Measurements from ENCODE around the gene MYF5.
"Not testable (repeated sequence)": the region's sequence is repeated elsewhere in the genome, so short reads cannot be mapped to it uniquely, and the experiment has no call there.

MYF5 gene

GRCh38 chr12:80716696-80717469 lies at the start of gene MYF5:
TSS of gene MYF5 (plus strand) at chr12:80716912. CDS start at chr12:80717064, 152 bp downstream.
- Mint-ChIP-seq H3K4me1 (no peaks in the 10 kb centered on the region), H3K9me3 (no peaks in the 10 kb centered on the region), H3K4me3 (no peak within 1 kb of the TSS), H3K36me3 (no peaks in the 10 kb centered on the region), H3K27ac (no peak within 1 kb of the TSS), H3K27me3 (peaks cover 8% of the 10 kb centered on the region)
- ATAC-seq (ENCODE audit: low read depth) (no peak), DNase-seq (ENCODE audit: low spot score in 2 of 2) (no peak)

- Mint-ChIP-seq H3K36me3 (no peaks in the 10 kb centered on the region), H3K27ac (no peak overlapping the region), H3K27me3 (no peaks in the 10 kb centered on the region), H3K4me1 (no peaks in the 10 kb centered on the region), H3K4me3 (no peak overlapping the region), H3K9me3 (peaks cover 2% of the 10 kb centered on the region)
- DNase-seq (ENCODE audit: low spot score in 2 of 2) (no peak), ATAC-seq (ENCODE audit: low read depth) (no peak)
These were observed 46.5 kb upstream of the MYF5 start for GRCh38 chr12:80670214-80670613.

- H3K9me3 Mint-ChIP-seq; H3K36me3 Mint-ChIP-seq; ATAC-seq (ENCODE audit: low read depth); H3K4me3 Mint-ChIP-seq; H3K27me3 Mint-ChIP-seq; DNase-seq (ENCODE audit: low spot score in 2 of 2); H3K27ac Mint-ChIP-seq; H3K4me1 Mint-ChIP-seq: not testable (repeated sequence)
These were observed 40.6 kb upstream of the MYF5 start for GRCh38 chr12:80676042-80676636.

- no peak for DNase-seq (ENCODE audit: low spot score in 2 of 2)
- Mint-ChIP-seq H3K36me3 (no peaks in the 10 kb centered on the region), H3K27me3 (no peaks in the 10 kb centered on the region), H3K4me1 (no peaks in the 10 kb centered on the region), H3K4me3 (no peak overlapping the region), H3K27ac (no peak overlapping the region), H3K9me3 (no peaks in the 10 kb centered on the region)
- ATAC-seq (ENCODE audit: low read depth): no peak
These were observed 39.9 kb upstream of the MYF5 start for GRCh38 chr12:80676856-80677255.

- H3K27ac Mint-ChIP-seq: no peak overlapping the region
- no peaks in the 10 kb centered on the region for H3K4me1 Mint-ChIP-seq
- H3K27me3 Mint-ChIP-seq: no peaks in the 10 kb centered on the region
- H3K4me3 Mint-ChIP-seq: no peak overlapping the region
- H3K9me3 Mint-ChIP-seq: no peaks in the 10 kb centered on the region
- no peaks in the 10 kb centered on the region for H3K36me3 Mint-ChIP-seq
- DNase-seq (ENCODE audit: low spot score in 2 of 2) (no peak), ATAC-seq (ENCODE audit: low read depth) (no peak)
These were observed 38.7 kb upstream of the MYF5 start for GRCh38 chr12:80677994-80678393.

GRCh38 chr12:80679346-80680131 lies 37.2 kb upstream of the MYF5 start:
- no peak for DNase-seq (ENCODE audit: low spot score in 2 of 2)
- no peak overlapping the region for H3K27ac Mint-ChIP-seq
- H3K9me3 Mint-ChIP-seq: no peaks in the 10 kb centered on the region
- no peaks in the 10 kb centered on the region for H3K36me3 Mint-ChIP-seq
- no peaks in the 10 kb centered on the region for H3K27me3 Mint-ChIP-seq
- ATAC-seq (ENCODE audit: low read depth): no peak
- H3K4me1 Mint-ChIP-seq: no peaks in the 10 kb centered on the region
- no peak overlapping the region for H3K4me3 Mint-ChIP-seq

- no peak for DNase-seq (ENCODE audit: low spot score in 2 of 2)
- H3K9me3 Mint-ChIP-seq: no peaks in the 10 kb centered on the region
- H3K4me1 Mint-ChIP-seq: no peaks in the 10 kb centered on the region
- no peak overlapping the region for H3K4me3 Mint-ChIP-seq
- H3K36me3 Mint-ChIP-seq: no peaks in the 10 kb centered on the region
- no peaks in the 10 kb centered on the region for H3K27me3 Mint-ChIP-seq
- no peak for ATAC-seq (ENCODE audit: low read depth)
- H3K27ac Mint-ChIP-seq: no peak overlapping the region
These were observed 35.4 kb upstream of the MYF5 start for GRCh38 chr12:80681287-80681686.

- Mint-ChIP-seq H3K9me3 (no peaks in the 10 kb centered on the region), H3K4me3 (no peak overlapping the region), H3K36me3 (no peaks in the 10 kb centered on the region), H3K27ac (no peak overlapping the region), H3K27me3 (no peaks in the 10 kb centered on the region), H3K4me1 (no peaks in the 10 kb centered on the region)
- ATAC-seq (ENCODE audit: low read depth) (no peak), DNase-seq (ENCODE audit: low spot score in 2 of 2) (no peak)
These were observed 34.9 kb upstream of the MYF5 start for GRCh38 chr12:80681786-80682185.

- ATAC-seq (ENCODE audit: low read depth) (no peak), DNase-seq (ENCODE audit: low spot score in 2 of 2) (no peak)
- no peaks in the 10 kb centered on the region for H3K9me3 Mint-ChIP-seq
- no peaks in the 10 kb centered on the region for H3K4me1 Mint-ChIP-seq
- H3K27ac Mint-ChIP-seq: no peak overlapping the region
- H3K36me3 Mint-ChIP-seq: no peaks in the 10 kb centered on the region
- no peaks in the 10 kb centered on the region for H3K27me3 Mint-ChIP-seq
- no peak overlapping the region for H3K4me3 Mint-ChIP-seq
These were observed 32.6 kb upstream of the MYF5 start for GRCh38 chr12:80684077-80684495.

- ATAC-seq (ENCODE audit: low read depth) (no peak), DNase-seq (ENCODE audit: low spot score in 2 of 2) (no peak)
- Mint-ChIP-seq H3K27me3 (no peaks in the 10 kb centered on the region), H3K27ac (no peak overlapping the region), H3K9me3 (no peaks in the 10 kb centered on the region), H3K4me3 (no peak overlapping the region), H3K4me1 (no peaks in the 10 kb centered on the region), H3K36me3 (no peaks in the 10 kb centered on the region)
These were observed 26.6 kb upstream of the MYF5 start for GRCh38 chr12:80690090-80690489.

GRCh38 chr12:80690513-80690912 lies 26.2 kb upstream of the MYF5 start:
- no peaks in the 10 kb centered on the region for H3K27me3 Mint-ChIP-seq
- H3K27ac Mint-ChIP-seq: no peak overlapping the region
- ATAC-seq (ENCODE audit: low read depth): no peak
- no peaks in the 10 kb centered on the region for H3K9me3 Mint-ChIP-seq
- no peak overlapping the region for H3K4me3 Mint-ChIP-seq
- H3K4me1 Mint-ChIP-seq: no peaks in the 10 kb centered on the region
- H3K36me3 Mint-ChIP-seq: no peaks in the 10 kb centered on the region
- no peak for DNase-seq (ENCODE audit: low spot score in 2 of 2)

GRCh38 chr12:80692114-80692513 lies 24.6 kb upstream of the MYF5 start:
- H3K4me3 Mint-ChIP-seq: no peak overlapping the region
- H3K36me3 Mint-ChIP-seq: no peaks in the 10 kb centered on the region
- DNase-seq (ENCODE audit: low spot score in 2 of 2): no peak
- ATAC-seq (ENCODE audit: low read depth): no peak
- H3K4me1 Mint-ChIP-seq: no peaks in the 10 kb centered on the region
- no peaks in the 10 kb centered on the region for H3K9me3 Mint-ChIP-seq
- H3K27ac Mint-ChIP-seq: no peak overlapping the region
- no peaks in the 10 kb centered on the region for H3K27me3 Mint-ChIP-seq

- Mint-ChIP-seq H3K4me1 (no peaks in the 10 kb centered on the region), H3K9me3 (no peaks in the 10 kb centered on the region), H3K27ac (no peak overlapping the region), H3K27me3 (no peaks in the 10 kb centered on the region), H3K4me3 (no peak overlapping the region), H3K36me3 (no peaks in the 10 kb centered on the region)
- DNase-seq (ENCODE audit: low spot score in 2 of 2) (no peak), ATAC-seq (ENCODE audit: low read depth) (no peak)
These were observed 19.3 kb upstream of the MYF5 start for GRCh38 chr12:80697270-80697887.

- Mint-ChIP-seq H3K9me3 (no peaks in the 10 kb centered on the region), H3K27me3 (no peaks in the 10 kb centered on the region), H3K4me3 (no peak overlapping the region), H3K4me1 (peaks cover 3% of the 10 kb centered on the region), H3K36me3 (no peaks in the 10 kb centered on the region), H3K27ac (no peak overlapping the region)
- ATAC-seq (ENCODE audit: low read depth) (no peak), DNase-seq (ENCODE audit: low spot score in 2 of 2) (no peak)
These were observed 18.5 kb upstream of the MYF5 start for GRCh38 chr12:80698256-80698655.

Data from memory B cell (primary cell).